ENCODE measurements around the gene TMEM144.

The TMEM144 gene

DNA sequence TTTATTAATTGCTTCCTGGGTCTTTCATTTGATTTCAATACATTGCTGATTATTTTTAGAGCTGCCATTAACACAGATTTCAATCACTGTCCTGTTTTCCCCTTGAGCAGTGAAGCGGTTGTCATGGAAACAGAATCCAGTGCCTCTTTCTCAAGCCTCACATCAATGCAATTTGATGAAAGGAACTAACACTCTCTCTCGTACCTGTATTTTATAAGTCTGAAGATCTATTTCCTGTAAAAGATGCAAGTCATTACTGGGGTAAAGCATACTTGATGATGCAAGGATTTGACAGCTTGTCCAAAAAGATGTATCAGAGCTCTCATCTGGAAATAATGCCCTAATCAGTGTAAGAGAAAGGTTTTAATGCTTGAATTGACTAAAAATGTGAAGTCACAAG is 19.6 kb upstream of the TMEM144 start:
- no peaks in the 10 kb centered on the region for H3K36me3 ChIP-seq (replicated peaks in 1 of 2; ENCODE audit: control insufficient read depth in 2 of 2, insufficient read depth in 2 of 2, low read length in 2 of 2)
- H3K9ac ChIP-seq (ENCODE audit: low read depth, low read length, poor library complexity) = no peak overlapping the region
- no peak overlapping the region for H4K91ac ChIP-seq (ENCODE audit: low read depth, low read length, poor library complexity)
- no peaks in the 10 kb centered on the region for H3K4me1 ChIP-seq (ENCODE audit: control insufficient read depth in 2 of 2, insufficient read depth in 1 of 2, low read depth in 1 of 2, low read length in 2 of 2)
- H2BK12ac ChIP-seq (ENCODE audit: low read length) = no peak overlapping the region
- no peaks in the 10 kb centered on the region for H3K9me3 ChIP-seq (replicated peaks in 1 of 2; ENCODE audit: control insufficient read depth in 2 of 2, insufficient read depth in 1 of 2, low read depth in 1 of 2, low read length in 2 of 2)
- H2AK5ac ChIP-seq (ENCODE audit: low read depth, low read length) = no peak overlapping the region
- H3K23ac ChIP-seq (ENCODE audit: low read depth, low read length, poor library complexity) = no peak overlapping the region
- H2BK15ac ChIP-seq (ENCODE audit: low read length) = no peak overlapping the region
- H3K27ac ChIP-seq (replicated peaks; ENCODE audit: low read length) = no peak overlapping the region
- no peak overlapping the region for H4K8ac ChIP-seq (ENCODE audit: low read depth, low read length)
- H3K27me3 ChIP-seq (ENCODE audit: control insufficient read depth in 3 of 3, insufficient read depth in 3 of 3, low read depth in 1 of 3, low read length in 3 of 3) = no peaks in the 10 kb centered on the region
- H3K14ac ChIP-seq (ENCODE audit: low read length) = no peak overlapping the region
- H2AFZ ChIP-seq (ENCODE audit: low read length) = no peak overlapping the region
- no CpG with 5 or more reads among the region's 2 CpGs for WGBS, 2 donors (ENCODE audit: extremely low coverage in 2 of 2, insufficient read length in 2 of 2, insufficient replicate concordance in 1 of 2)
- no peak overlapping the region for H2BK120ac ChIP-seq (ENCODE audit: low read depth, low read length)
- no peak overlapping the region for H3K4me2 ChIP-seq (ENCODE audit: insufficient read depth, low read length, poor library complexity, severe bottlenecking)
- DNase-seq (ENCODE audit: low spot score) = no peak
- H3K4me3 ChIP-seq (ENCODE audit: low read length in 2 of 2) = no peak overlapping the region
- no peak overlapping the region for H3K18ac ChIP-seq (ENCODE audit: low read length)
- no peak overlapping the region for H3K4ac ChIP-seq (ENCODE audit: low read length)
- H3K79me1 ChIP-seq (ENCODE audit: low read depth, low read length) = no peaks in the 10 kb centered on the region
- no peak overlapping the region for H2BK5ac ChIP-seq (ENCODE audit: low read length)

DNA sequence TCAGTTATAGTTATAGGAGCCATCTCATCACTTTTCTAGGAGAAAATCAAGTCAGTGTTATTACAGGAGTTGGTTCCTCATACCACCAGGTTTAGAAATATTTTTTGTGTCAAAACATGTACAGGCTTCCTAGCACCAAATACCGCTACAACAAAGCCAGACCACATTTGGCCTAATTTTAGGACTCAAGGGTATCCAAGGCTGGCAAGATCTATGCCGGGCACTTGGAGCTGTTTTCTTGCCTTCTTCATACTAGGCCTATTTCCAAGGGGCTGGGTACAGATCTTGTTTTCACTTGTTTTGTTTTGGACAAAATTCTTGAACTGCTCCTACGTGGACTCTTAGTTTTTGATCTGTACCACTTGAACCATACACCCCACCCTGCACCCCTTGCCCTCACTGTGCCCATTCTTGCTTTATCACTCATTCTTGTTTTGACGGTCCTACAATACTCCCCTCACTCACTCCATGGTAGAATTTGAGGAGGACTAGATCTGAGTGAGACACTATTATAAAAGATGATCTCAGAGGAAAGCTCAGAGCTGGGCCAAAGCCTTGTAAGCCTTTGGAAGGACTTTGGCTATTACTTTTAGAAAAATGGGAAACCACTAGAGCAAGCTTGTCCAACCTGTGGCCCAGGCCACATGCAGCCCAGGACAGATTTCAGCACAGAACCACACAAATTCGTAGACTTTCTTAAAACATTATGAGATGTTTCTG is 17.7 kb upstream of the TMEM144 start:
- Histone ChIP-seq H3K4me2 (ENCODE audit: insufficient read depth, low read length, poor library complexity, severe bottlenecking) (no peak overlapping the region), H3K36me3 (replicated peaks in 1 of 2; ENCODE audit: control insufficient read depth in 2 of 2, insufficient read depth in 2 of 2, low read length in 2 of 2) (no peaks in the 10 kb centered on the region), H3K9ac (ENCODE audit: low read depth, low read length, poor library complexity) (no peak overlapping the region), H2BK15ac (ENCODE audit: low read length) (no peak overlapping the region), H3K23ac (ENCODE audit: low read depth, low read length, poor library complexity) (no peak overlapping the region), H2AFZ (ENCODE audit: low read length) (no peak overlapping the region), H3K27me3 (ENCODE audit: control insufficient read depth in 3 of 3, insufficient read depth in 3 of 3, low read depth in 1 of 3, low read length in 3 of 3) (no peaks in the 10 kb centered on the region), H3K9me3 (replicated peaks in 1 of 2; ENCODE audit: control insufficient read depth in 2 of 2, insufficient read depth in 1 of 2, low read depth in 1 of 2, low read length in 2 of 2) (no peaks in the 10 kb centered on the region), H2AK5ac (ENCODE audit: low read depth, low read length) (no peak overlapping the region), H3K4me1 (ENCODE audit: control insufficient read depth in 2 of 2, insufficient read depth in 1 of 2, low read depth in 1 of 2, low read length in 2 of 2) (no peaks in the 10 kb centered on the region), H3K14ac (ENCODE audit: low read length) (no peak overlapping the region), H4K8ac (ENCODE audit: low read depth, low read length) (no peak overlapping the region), H3K27ac (replicated peaks; ENCODE audit: low read length) (no peak overlapping the region), H3K18ac (ENCODE audit: low read length) (no peak overlapping the region), H4K91ac (ENCODE audit: low read depth, low read length, poor library complexity) (no peak overlapping the region), H3K4me3 (ENCODE audit: low read length in 2 of 2) (no peak overlapping the region), H2BK12ac (ENCODE audit: low read length) (no peak overlapping the region), H3K79me1 (ENCODE audit: low read depth, low read length) (no peaks in the 10 kb centered on the region), H2BK120ac (ENCODE audit: low read depth, low read length) (no peak overlapping the region), H3K4ac (ENCODE audit: low read length) (no peak overlapping the region), H2BK5ac (ENCODE audit: low read length) (no peak overlapping the region)
- DNase-seq (ENCODE audit: low spot score) = no peak
- no CpG with 5 or more reads among the region's 5 CpGs for WGBS, 2 donors (ENCODE audit: extremely low coverage in 2 of 2, insufficient read length in 2 of 2, insufficient replicate concordance in 1 of 2)

DNA sequence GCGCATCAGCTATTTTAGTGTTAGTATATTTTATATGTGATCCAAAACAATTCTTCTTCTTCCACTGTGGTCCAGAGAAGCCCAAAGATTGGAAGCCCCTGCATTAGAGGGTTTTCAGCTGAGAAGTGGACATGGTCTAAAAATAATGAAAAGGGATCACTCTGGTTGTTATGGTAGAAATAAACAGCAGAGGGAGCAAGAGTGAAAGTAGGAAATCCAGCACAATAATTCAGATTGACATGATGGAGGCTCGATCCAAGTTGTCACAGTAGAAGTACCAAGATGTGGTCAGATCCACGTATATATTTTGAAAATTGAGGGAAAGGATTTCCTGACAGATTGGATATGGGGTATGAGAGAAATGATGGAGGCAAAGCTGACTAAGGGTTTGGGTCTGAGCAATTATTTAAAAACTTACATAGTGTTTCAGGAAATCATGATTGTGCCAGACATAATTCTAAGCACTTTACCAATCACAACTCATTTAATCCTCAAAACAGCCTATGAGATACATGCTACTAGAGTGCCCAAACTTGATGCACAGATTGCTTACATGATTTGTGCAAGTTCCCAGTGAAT is 17.0 kb upstream of the TMEM144 start:
- peak; percentile 32 for DNase-seq (ENCODE audit: low spot score)
- Histone ChIP-seq H4K91ac (ENCODE audit: low read depth, low read length, poor library complexity) (no peak overlapping the region), H3K4me1 (ENCODE audit: control insufficient read depth in 2 of 2, insufficient read depth in 1 of 2, low read depth in 1 of 2, low read length in 2 of 2) (no peaks in the 10 kb centered on the region), H3K14ac (ENCODE audit: low read length) (no peak overlapping the region), H3K79me1 (ENCODE audit: low read depth, low read length) (no peaks in the 10 kb centered on the region), H2BK12ac (ENCODE audit: low read length) (no peak overlapping the region), H3K27ac (replicated peaks; ENCODE audit: low read length) (no peak overlapping the region), H2AFZ (ENCODE audit: low read length) (no peak overlapping the region), H3K9ac (ENCODE audit: low read depth, low read length, poor library complexity) (no peak overlapping the region), H2BK5ac (ENCODE audit: low read length) (no peak overlapping the region), H3K9me3 (replicated peaks in 1 of 2; ENCODE audit: control insufficient read depth in 2 of 2, insufficient read depth in 1 of 2, low read depth in 1 of 2, low read length in 2 of 2) (no peaks in the 10 kb centered on the region), H3K4me3 (ENCODE audit: low read length in 2 of 2) (no peak overlapping the region), H3K27me3 (ENCODE audit: control insufficient read depth in 3 of 3, insufficient read depth in 3 of 3, low read depth in 1 of 3, low read length in 3 of 3) (no peaks in the 10 kb centered on the region), H3K23ac (ENCODE audit: low read depth, low read length, poor library complexity) (no peak overlapping the region), H3K4ac (ENCODE audit: low read length) (no peak overlapping the region), H2AK5ac (ENCODE audit: low read depth, low read length) (no peak overlapping the region), H2BK15ac (ENCODE audit: low read length) (no peak overlapping the region), H3K4me2 (ENCODE audit: insufficient read depth, low read length, poor library complexity, severe bottlenecking) (no peak overlapping the region), H3K36me3 (replicated peaks in 1 of 2; ENCODE audit: control insufficient read depth in 2 of 2, insufficient read depth in 2 of 2, low read length in 2 of 2) (no peaks in the 10 kb centered on the region), H2BK120ac (ENCODE audit: low read depth, low read length) (no peak overlapping the region), H3K18ac (ENCODE audit: low read length) (no peak overlapping the region), H4K8ac (ENCODE audit: low read depth, low read length) (no peak overlapping the region)
- WGBS, 2 donors (ENCODE audit: extremely low coverage in 2 of 2, insufficient read length in 2 of 2, insufficient replicate concordance in 1 of 2) = no CpG with 5 or more reads among the region's 3 CpGs

DNA sequence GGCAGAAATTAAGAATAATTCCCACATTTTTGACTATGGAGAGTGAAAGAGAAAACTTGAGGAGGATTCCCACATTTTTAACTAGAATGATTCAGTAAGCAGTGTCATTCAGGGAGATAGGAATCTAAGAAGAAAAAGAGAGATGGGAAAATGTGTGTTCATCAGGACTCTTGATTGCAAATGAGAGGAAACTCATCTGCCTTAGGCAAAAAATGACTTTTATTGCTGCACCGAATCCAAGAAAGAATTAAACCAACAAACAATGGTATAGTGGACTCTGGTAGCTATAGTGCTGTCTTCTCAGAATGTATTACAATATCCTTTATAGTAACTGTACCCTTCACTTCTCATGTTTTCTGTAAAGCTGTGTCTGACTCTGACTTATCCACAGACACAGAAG is 15.0 kb upstream of the TMEM144 start:
- Histone ChIP-seq H3K9ac (ENCODE audit: low read depth, low read length, poor library complexity) (no peak overlapping the region), H2BK5ac (ENCODE audit: low read length) (no peak overlapping the region), H3K18ac (ENCODE audit: low read length) (no peak overlapping the region), H3K4ac (ENCODE audit: low read length) (no peak overlapping the region), H4K8ac (ENCODE audit: low read depth, low read length) (no peak overlapping the region), H3K27me3 (ENCODE audit: control insufficient read depth in 3 of 3, insufficient read depth in 3 of 3, low read depth in 1 of 3, low read length in 3 of 3) (no peaks in the 10 kb centered on the region), H2AK5ac (ENCODE audit: low read depth, low read length) (no peak overlapping the region), H2BK12ac (ENCODE audit: low read length) (no peak overlapping the region), H3K4me3 (ENCODE audit: low read length in 2 of 2) (no peak overlapping the region), H3K4me2 (ENCODE audit: insufficient read depth, low read length, poor library complexity, severe bottlenecking) (no peak overlapping the region), H3K36me3 (replicated peaks in 1 of 2; ENCODE audit: control insufficient read depth in 2 of 2, insufficient read depth in 2 of 2, low read length in 2 of 2) (no peaks in the 10 kb centered on the region), H2AFZ (ENCODE audit: low read length) (peak overlapping the region; percentile 68), H2BK120ac (ENCODE audit: low read depth, low read length) (no peak overlapping the region), H3K23ac (ENCODE audit: low read depth, low read length, poor library complexity) (no peak overlapping the region), H3K79me1 (ENCODE audit: low read depth, low read length) (no peaks in the 10 kb centered on the region), H3K14ac (ENCODE audit: low read length) (no peak overlapping the region), H3K4me1 (ENCODE audit: control insufficient read depth in 2 of 2, insufficient read depth in 1 of 2, low read depth in 1 of 2, low read length in 2 of 2) (no peaks in the 10 kb centered on the region), H4K91ac (ENCODE audit: low read depth, low read length, poor library complexity) (no peak overlapping the region), H3K9me3 (replicated peaks in 1 of 2; ENCODE audit: control insufficient read depth in 2 of 2, insufficient read depth in 1 of 2, low read depth in 1 of 2, low read length in 2 of 2) (no peaks in the 10 kb centered on the region), H2BK15ac (ENCODE audit: low read length) (no peak overlapping the region), H3K27ac (replicated peaks; ENCODE audit: low read length) (no peak overlapping the region)
- WGBS, 2 donors (ENCODE audit: extremely low coverage in 2 of 2, insufficient read length in 2 of 2, insufficient replicate concordance in 1 of 2) = no CpG with 5 or more reads among the region's 1 CpG
- DNase-seq (ENCODE audit: low spot score) = no peak

Measured in neuronal stem cell (in vitro differentiated cells).